Tongue (tissue), 2 donors: Measurements from ENCODE around the gene KRT35. TPM values are rescaled to one million over a fixed set of nuclear protein-coding genes. Genes with fewer than 3 reads are reported as not detected.

Source experiments
- DNase-seq: peaks from one replicate; pipeline ENCODE4 v3.0.0-alpha.2; 2015
- total RNA-seq: library from RNA; depleted of rRNA; stranded (reverse); fragments of >200 nt; gene quantifications from one replicate; pipeline ENCODE4 v1.2.3, GENCODE V29; 2014

Gene KRT35
- not detected for total RNA-seq

- no peak for DNase-seq
These were observed at the start of gene KRT35 for GRCh38 chr17:41481036-41481435. KRT35 (minus strand) TSS chr17:41481151; CDS start chr17:41481097, 54 bp downstream.

- no peak for DNase-seq
These were observed 49.4 kb upstream of the KRT35 start for GRCh38 chr17:41530062-41531048.

- no peak for DNase-seq
These were observed 48.6 kb upstream of the KRT35 start for GRCh38 chr17:41529491-41529915.

GRCh38 chr17:41528959-41529353 lies 48.0 kb upstream of the KRT35 start:
- DNase-seq, result peak; percentile 45

GRCh38 chr17:41527063-41528023 lies 46.4 kb upstream of the KRT35 start:
- no peak for DNase-seq

- DNase-seq, result no peak
These were observed 43.3 kb upstream of the KRT35 start for GRCh38 chr17:41524261-41524660.

GRCh38 chr17:41523787-41524186 lies 42.8 kb upstream of the KRT35 start:
- no peak for DNase-seq

- no peak for DNase-seq
These were observed 42.3 kb upstream of the KRT35 start for GRCh38 chr17:41523225-41523593.

- no peak for DNase-seq
These were observed 41.6 kb upstream of the KRT35 start for GRCh38 chr17:41522301-41523224.

GRCh38 chr17:41521574-41522261 lies 40.8 kb upstream of the KRT35 start:
- peak; percentile 45 for DNase-seq

- no peak for DNase-seq
These were observed 40.0 kb upstream of the KRT35 start for GRCh38 chr17:41520821-41521521.

GRCh38 chr17:41519501-41520224 lies 38.7 kb upstream of the KRT35 start:
- peak; percentile 44 for DNase-seq

- peak; percentile 53 for DNase-seq
These were observed 38.0 kb upstream of the KRT35 start, which contains the start of gene KRT15 for GRCh38 chr17:41518789-41519449. KRT15 (minus strand) TSS chr17:41518890; CDS start chr17:41518827, 63 bp downstream.

GRCh38 chr17:41518031-41518430 lies 37.1 kb upstream of the KRT35 start:
- DNase-seq, result no peak

- no peak for DNase-seq
These were observed 35.9 kb upstream of the KRT35 start for GRCh38 chr17:41516830-41517283.

GRCh38 chr17:41516147-41516829 lies 35.3 kb upstream of the KRT35 start:
- no peak for DNase-seq

GRCh38 chr17:41513168-41513547 lies 32.2 kb upstream of the KRT35 start:
- no peak for DNase-seq

GRCh38 chr17:41512546-41513167 lies 31.7 kb upstream of the KRT35 start:
- no peak for DNase-seq
